DMS79 treated with DMSO at 0.1 percent for 48 hours (cell line): ENCODE measurements around the gene CYP2W1.
"Not testable (repeated sequence)": the region's sequence is repeated elsewhere in the genome, so short reads cannot be mapped to it uniquely, and the experiment has no call there.

Experiments used
- DNase-seq: peaks from one replicate; lab custom pipeline; 2025; lab: John Stamatoyannopoulos, UW

CYP2W1 gene

GRCh38 chr7:952548-953441 lies 30.2 kb upstream of the CYP2W1 start:
- no peak for DNase-seq

GRCh38 chr7:953547-954327 lies 29.2 kb upstream of the CYP2W1 start:
- DNase-seq = no peak

- DNase-seq = no peak
Measured at GRCh38 chr7:954330-955238, 28.4 kb upstream of the CYP2W1 start, which contains the start of gene ADAP1. Gene ADAP1 (minus strand): TSS chr7:954680. CDS start chr7:954477, 203 bp downstream.

GRCh38 chr7:956031-956430 lies 26.9 kb upstream of the CYP2W1 start:
- DNase-seq = no peak

GRCh38 chr7:957418-958220 lies 25.4 kb upstream of the CYP2W1 start:
- DNase-seq = no peak

GRCh38 chr7:958221-959200 lies 24.5 kb upstream of the CYP2W1 start:
- DNase-seq = no peak

- no peak for DNase-seq
Measured at GRCh38 chr7:959271-959670, 23.7 kb upstream of the CYP2W1 start.

GRCh38 chr7:959740-960139 lies 23.2 kb upstream of the CYP2W1 start:
- not testable (repeated sequence) for DNase-seq

- no peak for DNase-seq
Measured at GRCh38 chr7:960269-960871, 22.6 kb upstream of the CYP2W1 start.

GRCh38 chr7:960972-961371 lies 22.0 kb upstream of the CYP2W1 start:
- not testable (repeated sequence) for DNase-seq

- DNase-seq = no peak
Measured at GRCh38 chr7:961546-962400, 21.2 kb upstream of the CYP2W1 start.

GRCh38 chr7:962401-963081 lies 20.4 kb upstream of the CYP2W1 start:
- no peak for DNase-seq

- no peak for DNase-seq
Measured at GRCh38 chr7:963236-964078, 19.5 kb upstream of the CYP2W1 start.

- DNase-seq = no peak
Measured at GRCh38 chr7:964401-965231, 18.4 kb upstream of the CYP2W1 start.

- DNase-seq = no peak
Measured at GRCh38 chr7:966291-967069, 16.5 kb upstream of the CYP2W1 start.
